ENCODE measurements around the gene TMPRSS6.

DNA sequence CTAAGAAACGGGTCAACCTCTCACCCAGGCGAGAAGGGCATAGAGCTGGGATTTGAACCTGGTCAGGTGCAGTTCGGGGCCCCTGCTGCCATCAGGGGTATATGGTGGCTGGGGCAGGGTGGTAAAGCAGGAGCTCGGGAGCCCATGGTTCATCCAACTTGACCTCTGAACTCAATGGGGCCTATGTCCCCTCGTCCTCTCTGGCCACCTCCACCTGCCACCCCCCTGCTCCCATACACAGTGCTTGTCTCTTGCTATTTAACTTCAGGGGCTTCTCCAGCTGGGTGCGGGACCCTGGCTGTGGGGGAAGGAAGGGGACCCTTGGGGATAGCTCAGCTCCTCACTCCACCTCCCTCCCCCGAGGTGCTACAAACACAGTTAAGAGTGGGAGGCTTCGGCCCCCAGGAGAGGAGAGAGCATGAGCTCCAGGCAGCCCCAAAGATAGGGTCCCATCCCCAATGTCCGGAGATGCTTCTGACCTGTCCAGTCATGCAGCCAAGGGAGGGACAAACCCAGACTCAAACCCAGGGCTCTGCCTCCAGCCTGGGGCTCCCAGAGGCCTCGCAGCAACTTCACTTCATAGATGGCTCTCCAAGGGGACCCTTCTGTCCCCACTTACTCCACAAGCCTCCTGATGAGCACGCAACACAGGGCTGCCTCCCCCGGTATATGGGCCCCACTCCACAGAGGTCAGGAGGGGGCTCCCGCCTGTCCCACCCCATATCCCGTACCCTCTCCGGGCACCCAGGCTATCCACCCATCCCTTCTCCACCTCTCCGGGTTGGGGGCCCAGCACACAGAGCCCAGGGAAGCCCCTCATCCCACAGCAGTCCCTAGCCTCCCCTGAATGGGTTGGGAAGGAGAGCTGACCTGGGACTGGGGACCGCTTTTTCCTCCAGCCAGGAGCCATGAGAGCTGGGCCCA lies 39.5 kb upstream of the TMPRSS6 start:
- TF ChIP-seq POLR2A (IDR thresholded peaks at IDR 0.05): no peak
- TF ChIP-seq, protein P1, sequence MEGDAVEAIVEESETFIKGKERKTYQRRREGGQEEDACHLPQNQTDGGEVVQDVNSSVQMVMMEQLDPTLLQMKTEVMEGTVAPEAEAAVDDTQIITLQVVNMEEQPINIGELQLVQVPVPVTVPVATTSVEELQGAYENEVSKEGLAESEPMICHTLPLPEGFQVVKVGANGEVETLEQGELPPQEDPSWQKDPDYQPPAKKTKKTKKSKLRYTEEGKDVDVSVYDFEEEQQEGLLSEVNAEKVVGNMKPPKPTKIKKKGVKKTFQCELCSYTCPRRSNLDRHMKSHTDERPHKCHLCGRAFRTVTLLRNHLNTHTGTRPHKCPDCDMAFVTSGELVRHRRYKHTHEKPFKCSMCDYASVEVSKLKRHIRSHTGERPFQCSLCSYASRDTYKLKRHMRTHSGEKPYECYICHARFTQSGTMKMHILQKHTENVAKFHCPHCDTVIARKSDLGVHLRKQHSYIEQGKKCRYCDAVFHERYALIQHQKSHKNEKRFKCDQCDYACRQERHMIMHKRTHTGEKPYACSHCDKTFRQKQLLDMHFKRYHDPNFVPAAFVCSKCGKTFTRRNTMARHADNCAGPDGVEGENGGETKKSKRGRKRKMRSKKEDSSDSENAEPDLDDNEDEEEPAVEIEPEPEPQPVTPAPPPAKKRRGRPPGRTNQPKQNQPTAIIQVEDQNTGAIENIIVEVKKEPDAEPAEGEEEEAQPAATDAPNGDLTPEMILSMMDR (IDR thresholded peaks at IDR 0.05): no peak

Measured in right lobe of liver (tissue), 4 donors.